UCSD-AML1 (cell line): ENCODE results near the gene KRTAP12-2.
"Not testable (repeated sequence)": the region's sequence is repeated elsewhere in the genome, so short reads cannot be mapped to it uniquely, and the experiment has no call there.

Experiments used
- DNase-seq: peaks from one replicate; lab custom pipeline; 2025; ENCODE audit not compliant: unreplicated experiment; lab: John Stamatoyannopoulos, UW

Gene KRTAP12-2

GRCh38 chr21:44702973-44703730, 36.4 kb upstream of the KRTAP12-2 start:
- no peak for DNase-seq

GRCh38 chr21:44702111-44702972, 35.6 kb upstream of the KRTAP12-2 start:
- no peak for DNase-seq

GRCh38 chr21:44701541-44701940, 34.8 kb upstream of the KRTAP12-2 start:
- DNase-seq, result no peak

DNA sequence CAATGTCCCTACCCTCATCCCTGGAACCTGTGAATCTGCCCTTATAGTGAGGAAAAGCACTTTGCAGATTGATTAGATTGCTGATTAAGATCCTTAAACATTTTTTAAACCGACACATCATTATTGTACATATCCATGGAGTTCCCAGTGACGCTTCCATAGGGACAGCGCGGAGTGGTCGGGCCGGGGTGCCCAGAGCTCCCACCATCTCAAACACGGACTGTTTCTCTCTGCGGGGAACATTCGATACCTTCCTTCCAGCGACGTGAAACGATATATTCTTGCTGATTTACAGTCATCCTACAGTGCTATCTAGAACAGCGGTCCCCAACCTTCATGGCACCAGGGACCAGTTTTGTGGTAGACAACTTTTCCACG, 34.3 kb upstream of the KRTAP12-2 start:
- no peak for DNase-seq

GRCh38 chr21:44700101-44701022, 33.6 kb upstream of the KRTAP12-2 start:
- no peak for DNase-seq

DNA sequence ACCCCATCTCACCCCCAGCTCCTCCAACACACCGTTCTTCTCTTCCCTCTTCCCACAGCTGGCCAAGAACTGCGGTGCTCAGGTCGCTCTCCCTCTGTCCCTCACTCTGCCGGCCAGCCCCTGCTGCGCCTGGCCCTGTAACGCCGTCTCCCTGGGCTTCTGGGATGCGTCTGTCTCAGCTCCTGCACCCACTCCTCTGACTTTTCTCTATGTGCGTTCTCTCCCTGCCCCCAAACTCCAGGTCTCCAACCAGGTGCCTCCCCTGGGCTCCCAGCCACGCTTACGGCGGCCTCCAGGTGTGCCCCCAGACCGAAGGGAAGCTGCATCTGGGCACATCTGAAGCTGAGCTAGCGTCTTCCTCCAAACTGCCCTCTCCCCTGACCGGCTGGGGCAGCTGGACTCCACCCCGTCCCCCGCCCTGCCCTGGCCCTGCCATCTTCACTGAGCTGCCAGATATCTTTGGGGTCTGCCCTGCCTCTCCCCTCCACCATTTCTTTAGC, 32.8 kb upstream of the KRTAP12-2 start:
- DNase-seq, result no peak

DNA sequence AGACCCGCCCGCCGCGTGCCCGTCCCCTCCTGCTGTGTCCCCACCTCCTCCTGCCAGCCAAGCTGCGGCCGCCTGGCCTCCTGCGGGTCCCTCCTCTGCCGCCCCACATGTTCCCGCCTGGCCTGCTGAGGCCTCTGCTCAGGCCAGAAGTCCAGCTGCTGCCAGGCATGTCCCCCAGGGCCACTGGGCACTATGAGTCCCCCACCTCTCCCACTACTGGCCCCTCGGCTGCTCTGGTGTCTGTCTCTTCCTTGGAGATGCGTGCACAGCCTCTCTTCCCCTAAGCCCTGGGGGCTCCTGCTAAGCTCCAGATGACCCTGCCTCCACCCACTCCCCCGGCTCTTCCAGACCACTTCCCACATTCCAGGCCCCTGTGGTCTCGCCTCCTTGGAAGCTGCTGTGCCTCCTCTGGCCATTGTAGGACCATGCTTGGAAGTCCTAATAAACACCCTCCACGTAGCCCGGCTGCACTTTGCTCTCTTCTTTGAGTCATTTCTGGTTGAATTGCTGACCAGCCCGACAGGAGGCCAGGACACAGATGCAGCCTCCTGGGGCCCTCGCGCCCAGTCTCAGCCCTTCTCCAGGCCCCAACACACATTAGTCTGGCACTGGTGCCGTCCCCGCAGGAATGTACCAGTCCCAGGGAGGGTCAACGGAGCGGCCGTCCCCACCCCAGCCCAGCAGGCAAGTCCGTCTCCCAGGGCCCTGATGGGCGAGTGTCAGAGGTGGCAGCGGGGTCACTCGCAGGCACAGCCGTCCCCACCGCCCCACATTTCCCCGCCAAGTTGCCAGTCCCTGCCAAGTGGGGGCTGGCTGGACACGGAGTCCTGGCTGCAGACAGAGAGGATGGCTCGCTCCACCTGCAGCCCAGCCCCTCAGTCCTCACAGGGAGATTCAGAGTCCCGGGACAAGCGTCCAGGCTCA, 31.3 kb upstream of the KRTAP12-2 start:
- DNase-seq, result no peak

GRCh38 chr21:44697172-44697810, 30.6 kb upstream of the KRTAP12-2 start, which contains the start of gene KRTAP10-12:
TSS of gene KRTAP10-12 (plus strand) at chr21:44697172. CDS start at chr21:44697202, 30 bp downstream.
- DNase-seq, result not testable (repeated sequence)

DNA sequence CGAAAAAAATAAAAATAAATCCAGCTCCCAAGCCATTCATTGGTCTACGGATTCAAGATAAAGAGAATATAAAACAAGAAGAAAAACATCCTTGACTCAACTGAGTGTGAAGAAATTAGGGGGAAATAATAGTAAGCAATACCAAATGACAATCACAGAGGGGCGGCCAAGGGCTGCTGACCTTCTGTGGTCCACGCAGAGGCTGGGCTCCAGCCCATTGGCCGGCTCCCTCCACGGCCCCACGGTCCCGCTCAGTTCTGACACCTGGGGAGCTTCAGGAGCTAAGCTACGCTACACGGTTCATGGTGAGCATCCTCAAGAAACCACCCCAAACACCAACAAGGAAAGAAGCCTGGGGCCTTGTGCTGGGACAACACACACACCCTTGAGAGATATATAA, 29.8 kb upstream of the KRTAP12-2 start:
- DNase-seq, result no peak

DNA sequence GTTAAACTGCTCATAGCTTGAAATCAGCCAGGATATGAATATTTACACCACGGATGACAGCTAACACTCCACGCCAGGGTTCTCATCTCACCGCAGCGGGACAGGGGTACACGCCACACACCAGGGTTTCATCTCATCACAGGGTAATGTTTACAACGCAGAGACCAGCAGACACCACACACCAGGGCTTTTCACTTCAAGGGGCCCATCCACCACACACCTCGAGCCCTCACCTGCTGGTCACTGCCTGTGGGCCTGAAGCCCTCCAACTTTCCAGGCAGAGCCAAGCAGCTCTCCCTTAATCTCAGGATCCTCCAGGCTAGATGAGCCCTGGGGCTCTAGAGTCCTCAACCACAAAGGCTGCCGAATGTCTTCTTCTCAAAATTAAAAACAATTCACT, 28.9 kb upstream of the KRTAP12-2 start:
- DNase-seq, result no peak

DNA sequence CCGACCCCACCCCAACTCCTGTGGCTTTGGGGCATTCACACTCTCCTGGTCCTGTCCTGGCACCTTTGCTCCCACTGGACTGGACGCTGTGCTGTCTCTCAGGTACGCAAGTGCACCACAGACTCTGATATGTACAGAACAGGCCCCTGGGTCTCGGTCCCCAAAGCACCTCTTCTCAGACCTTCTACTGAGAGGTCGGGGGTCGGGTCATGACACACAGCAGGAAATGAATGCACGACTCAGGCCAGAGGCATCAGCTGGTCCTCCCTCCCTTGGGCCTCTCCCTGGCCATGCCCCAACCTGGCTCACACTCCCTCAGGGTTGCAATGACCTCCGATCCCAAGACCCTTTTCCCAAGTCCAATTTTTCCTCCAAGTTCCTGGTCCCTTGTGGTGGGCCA, 28.5 kb upstream of the KRTAP12-2 start:
- no peak for DNase-seq

GRCh38 chr21:44694776-44695175, 28.0 kb upstream of the KRTAP12-2 start:
- no peak for DNase-seq

GRCh38 chr21:44692798-44693512, 26.2 kb upstream of the KRTAP12-2 start:
- no peak for DNase-seq

GRCh38 chr21:44691686-44692085, 25.0 kb upstream of the KRTAP12-2 start:
- DNase-seq, result no peak

DNA sequence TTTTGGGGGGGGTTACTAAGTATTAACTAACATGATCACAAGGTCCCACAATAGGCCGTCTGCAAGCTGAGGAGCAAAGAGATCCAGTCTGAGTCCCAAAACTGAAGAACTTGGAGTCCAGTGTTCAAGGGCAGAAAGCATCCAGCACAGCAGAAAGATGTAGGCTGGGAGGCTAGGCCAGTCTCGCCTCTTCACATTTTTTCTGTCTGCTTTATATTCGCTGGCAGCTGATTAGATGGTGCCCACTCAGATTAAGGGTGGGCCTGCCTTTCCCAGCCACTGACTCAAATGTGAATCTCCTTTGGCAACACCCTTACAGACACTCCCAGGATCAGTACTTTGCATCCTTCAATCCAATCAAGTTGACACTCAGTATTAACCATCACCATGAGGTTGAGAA, 23.0 kb upstream of the KRTAP12-2 start:
- not testable (repeated sequence) for DNase-seq

GRCh38 chr21:44687671-44688070, 20.9 kb upstream of the KRTAP12-2 start:
- no peak for DNase-seq

DNA sequence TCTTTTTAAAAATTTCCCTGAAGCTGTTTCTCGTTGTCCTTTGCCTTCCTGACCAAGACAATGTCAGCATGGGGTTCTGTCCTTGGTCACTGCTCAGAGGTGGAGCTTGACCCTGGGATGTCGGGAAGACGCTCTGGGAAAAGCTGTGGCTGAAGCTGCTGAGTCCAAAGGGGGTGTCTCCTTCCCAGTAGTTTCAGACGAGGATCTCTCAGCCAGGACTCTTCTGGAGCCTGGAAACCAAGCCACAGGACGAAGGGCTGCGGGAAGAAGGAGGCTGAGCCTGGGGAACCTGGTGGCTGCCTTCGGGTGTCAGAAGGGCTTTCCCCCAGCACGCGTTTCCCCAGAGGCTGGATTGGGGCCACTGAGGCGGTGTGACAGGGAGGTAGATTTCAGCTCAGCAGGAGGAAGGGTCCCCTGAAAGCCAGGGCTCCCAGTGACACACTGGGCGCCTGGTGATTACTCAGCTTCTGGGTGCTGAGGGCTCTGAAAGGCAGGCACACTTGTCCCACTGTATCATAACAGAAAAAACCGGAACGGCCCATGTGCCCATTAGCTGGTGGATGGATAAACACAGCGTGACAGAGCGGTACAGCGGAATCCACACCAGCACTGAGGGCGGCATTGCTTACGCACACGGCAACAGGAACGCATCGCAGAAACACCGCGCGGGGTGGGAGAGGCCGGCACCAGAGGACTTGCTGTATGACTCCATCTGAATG, 20.3 kb upstream of the KRTAP12-2 start:
- no peak for DNase-seq
